ENCODE measurements around the gene PARG.
"Not testable (repeated sequence)": the region's sequence is repeated elsewhere in the genome, so short reads cannot be mapped to it uniquely, and the experiment has no call there.

PARG gene

GRCh38 chr10:49903829-49904228 is 38.0 kb downstream of the PARG start:
- not testable (repeated sequence) for DNase-seq (ENCODE audit: low read depth in 2 of 2)

GRCh38 chr10:49900406-49900805 is 41.4 kb downstream of the PARG start:
- not testable (repeated sequence) for DNase-seq (ENCODE audit: low read depth in 2 of 2)

- DNase-seq (ENCODE audit: low read depth in 2 of 2): not testable (repeated sequence)
Measured at GRCh38 chr10:49899999-49900398, 41.8 kb downstream of the PARG start.

- DNase-seq (ENCODE audit: low read depth in 2 of 2): not testable (repeated sequence)
Measured at GRCh38 chr10:49890025-49890424, 51.8 kb downstream of the PARG start.

- DNase-seq (ENCODE audit: low read depth in 2 of 2): not testable (repeated sequence)
Measured at GRCh38 chr10:49884739-49885331, 57.0 kb downstream of the PARG start.

GRCh38 chr10:49883852-49884251 is 58.0 kb downstream of the PARG start:
- not testable (repeated sequence) for DNase-seq (ENCODE audit: low read depth in 2 of 2)

- DNase-seq (ENCODE audit: low read depth in 2 of 2): not testable (repeated sequence)
Measured at GRCh38 chr10:49882327-49882726, 59.5 kb downstream of the PARG start.

- DNase-seq (ENCODE audit: low read depth in 2 of 2): not testable (repeated sequence)
Measured at GRCh38 chr10:49872740-49873139, 69.1 kb downstream of the PARG start.

- DNase-seq (ENCODE audit: low read depth in 2 of 2): not testable (repeated sequence)
Measured at GRCh38 chr10:49871462-49871861, 70.4 kb downstream of the PARG start.

GRCh38 chr10:49859933-49860332 is 81.9 kb downstream of the PARG start:
- DNase-seq (ENCODE audit: low read depth in 2 of 2): not testable (repeated sequence)

GRCh38 chr10:49858697-49859382 is 83.0 kb downstream of the PARG start:
- not testable (repeated sequence) for DNase-seq (ENCODE audit: low read depth in 2 of 2)

GRCh38 chr10:49849520-49849919 is 92.3 kb downstream of the PARG start:
- DNase-seq (ENCODE audit: low read depth in 2 of 2): not testable (repeated sequence)

GRCh38 chr10:49844775-49845595 is 96.8 kb downstream of the PARG start:
- DNase-seq (ENCODE audit: low read depth in 2 of 2): no peak

GRCh38 chr10:49842333-49842628 is 99.5 kb downstream of the PARG start:
- not testable (repeated sequence) for DNase-seq (ENCODE audit: low read depth in 2 of 2)

GRCh38 chr10:49841615-49842332 is 100.1 kb downstream of the PARG start:
- DNase-seq (ENCODE audit: low read depth in 2 of 2): no peak

- DNase-seq (ENCODE audit: low read depth in 2 of 2): no peak
Measured at GRCh38 chr10:49837685-49838084, 104.1 kb downstream of the PARG start.

GRCh38 chr10:49837051-49837478 is 104.8 kb downstream of the PARG start:
- DNase-seq (ENCODE audit: low read depth in 2 of 2): no peak

- no peak for DNase-seq (ENCODE audit: low read depth in 2 of 2)
Measured at GRCh38 chr10:49834976-49835375, 106.9 kb downstream of the PARG start.

GRCh38 chr10:49834201-49834600 is 107.6 kb downstream of the PARG start:
- no peak for DNase-seq (ENCODE audit: low read depth in 2 of 2)

- no peak for DNase-seq (ENCODE audit: low read depth in 2 of 2)
Measured at GRCh38 chr10:49833168-49833567, 108.7 kb downstream of the PARG start.

- DNase-seq (ENCODE audit: low read depth in 2 of 2): no peak
Measured at GRCh38 chr10:49831352-49832035, 110.3 kb downstream of the PARG start.
